GM12892 (cell line): ENCODE results near the gene PRR20G.

Experiments
- POLR2A ChIP-seq: IDR thresholded peaks from 2 replicates; pipeline ENCODE4 v1.6.1; 2011; ENCODE audit warnings: low read depth, low read length, control low read depth
- POLR2AphosphoS5 ChIP-seq: IDR thresholded peaks from 2 replicates; pipeline ENCODE4 v1.6.1; 2011; ENCODE audit warnings: low read depth, low read length, control low read depth

- TF ChIP-seq POLR2A (no peak), POLR2AphosphoS5 (no peak)
Measured at GRCh38 chr3:127255516-127255915, 32.3 kb downstream of the PRR20G start.
